Glutamatergic neuron (in vitro differentiated cells): ENCODE data around the gene SNN. TPM values are rescaled to one million over a fixed set of nuclear protein-coding genes. Genes with fewer than 3 reads are reported as not detected.

Experiments
- DNase-seq: peaks from one replicate; pipeline ENCODE4 v3.0.0; 2022
- H3K27ac Mint-ChIP-seq: one replicate; pipeline ENCODE4 v1.8.0; 2020; ENCODE audit warnings: mild to moderate bottlenecking, mixed read lengths, inconsistent platforms; ENCODE audit not compliant: unreplicated experiment
- H3K27me3 Mint-ChIP-seq: one replicate; pipeline ENCODE4 v1.8.0; 2020; ENCODE audit warnings: mild to moderate bottlenecking, moderate library complexity, mixed read lengths, inconsistent platforms; ENCODE audit not compliant: unreplicated experiment
- H3K36me3 Mint-ChIP-seq: one replicate; pipeline ENCODE4 v1.8.0; 2020; ENCODE audit warnings: mild to moderate bottlenecking, mixed read lengths, inconsistent platforms; ENCODE audit not compliant: unreplicated experiment
- H3K4me1 Mint-ChIP-seq: one replicate; pipeline ENCODE4 v1.8.0; 2020; ENCODE audit warnings: mild to moderate bottlenecking, low read depth, mixed read lengths, inconsistent platforms; ENCODE audit not compliant: unreplicated experiment
- H3K4me3 Mint-ChIP-seq: one replicate; pipeline ENCODE4 v1.8.0; 2020; ENCODE audit warnings: mild to moderate bottlenecking, mixed read lengths, inconsistent platforms; ENCODE audit not compliant: unreplicated experiment
- H3K9me3 Mint-ChIP-seq: one replicate; pipeline ENCODE4 v1.8.0; 2020; ENCODE audit warnings: mild to moderate bottlenecking, moderate library complexity, mixed read lengths, inconsistent platforms; ENCODE audit not compliant: unreplicated experiment
- total RNA-seq: library from RNA; stranded (reverse); fragmentation: NEBNext Ultra II Directional; extraction: Animal tissue kit (Norgen Biotek cat#: 25700); gene quantifications from one replicate; pipeline ENCODE4 v1.2.1, GENCODE V29; 2021; ENCODE audit not compliant: unreplicated experiment
- TF ChIP-seq, protein P1 (sequence below): fragments of 200-600 bp; sonication (generic); IDR thresholded peaks from one replicate; pipeline ENCODE4 v1.5.0; 2021; ENCODE audit not compliant: partially characterized antibody, unreplicated experiment

Gene SNN
- total RNA-seq, 1 donor from 2014 or later = 491 TPM

DNA sequence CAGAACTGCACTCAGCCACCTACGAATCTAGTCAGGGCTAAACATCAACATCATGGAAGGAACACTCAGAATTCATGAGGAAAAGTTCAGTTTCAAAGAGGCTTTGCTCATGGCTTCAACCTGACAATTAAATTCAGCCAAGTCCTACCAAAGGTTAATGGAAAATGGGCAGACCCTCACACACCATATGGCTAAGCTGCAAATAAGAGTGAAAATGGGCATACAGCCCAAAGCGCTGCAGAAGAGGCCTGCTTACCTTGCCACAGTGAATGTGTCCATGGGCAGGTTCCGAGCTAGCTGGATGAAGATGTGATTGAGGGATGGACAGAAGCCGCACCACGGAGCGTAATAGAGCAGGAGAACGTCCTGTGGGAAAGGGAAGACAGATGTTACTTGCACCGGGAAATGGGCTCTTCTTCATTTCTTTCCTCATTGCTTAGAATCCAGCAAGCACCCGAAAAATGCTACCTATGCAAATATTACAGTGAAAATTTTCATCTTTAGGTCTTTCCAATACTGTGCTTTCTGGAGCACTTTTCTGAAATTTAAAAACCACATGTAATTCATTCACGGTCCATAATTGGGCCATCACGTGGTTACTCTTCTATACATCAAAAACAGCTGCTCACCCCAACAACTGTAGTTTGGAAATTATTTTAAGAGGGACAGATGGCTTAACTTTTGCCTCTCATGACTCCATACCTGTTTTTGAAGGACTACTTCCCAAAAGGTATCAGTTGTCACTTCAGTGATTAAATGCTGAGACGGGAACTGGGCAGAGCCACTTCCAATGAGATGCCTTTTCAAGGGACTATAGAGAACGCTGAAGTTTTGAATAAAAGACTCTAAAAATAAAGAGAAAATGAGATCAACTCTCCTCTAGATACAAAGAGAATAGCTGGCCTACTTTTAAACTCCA is 19.6 kb downstream of the SNN start:
- Mint-ChIP-seq H3K9me3 (no peaks in the 10 kb centered on the region), H3K27me3 (peaks cover 3% of the 10 kb centered on the region), H3K36me3 (no peaks in the 10 kb centered on the region), H3K4me3 (no peak overlapping the region), H3K4me1 (peaks cover 30% of the 10 kb centered on the region), H3K27ac (no peak overlapping the region)
- DNase-seq = no peak
- TF ChIP-seq, protein P1, sequence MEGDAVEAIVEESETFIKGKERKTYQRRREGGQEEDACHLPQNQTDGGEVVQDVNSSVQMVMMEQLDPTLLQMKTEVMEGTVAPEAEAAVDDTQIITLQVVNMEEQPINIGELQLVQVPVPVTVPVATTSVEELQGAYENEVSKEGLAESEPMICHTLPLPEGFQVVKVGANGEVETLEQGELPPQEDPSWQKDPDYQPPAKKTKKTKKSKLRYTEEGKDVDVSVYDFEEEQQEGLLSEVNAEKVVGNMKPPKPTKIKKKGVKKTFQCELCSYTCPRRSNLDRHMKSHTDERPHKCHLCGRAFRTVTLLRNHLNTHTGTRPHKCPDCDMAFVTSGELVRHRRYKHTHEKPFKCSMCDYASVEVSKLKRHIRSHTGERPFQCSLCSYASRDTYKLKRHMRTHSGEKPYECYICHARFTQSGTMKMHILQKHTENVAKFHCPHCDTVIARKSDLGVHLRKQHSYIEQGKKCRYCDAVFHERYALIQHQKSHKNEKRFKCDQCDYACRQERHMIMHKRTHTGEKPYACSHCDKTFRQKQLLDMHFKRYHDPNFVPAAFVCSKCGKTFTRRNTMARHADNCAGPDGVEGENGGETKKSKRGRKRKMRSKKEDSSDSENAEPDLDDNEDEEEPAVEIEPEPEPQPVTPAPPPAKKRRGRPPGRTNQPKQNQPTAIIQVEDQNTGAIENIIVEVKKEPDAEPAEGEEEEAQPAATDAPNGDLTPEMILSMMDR = no peak

DNA sequence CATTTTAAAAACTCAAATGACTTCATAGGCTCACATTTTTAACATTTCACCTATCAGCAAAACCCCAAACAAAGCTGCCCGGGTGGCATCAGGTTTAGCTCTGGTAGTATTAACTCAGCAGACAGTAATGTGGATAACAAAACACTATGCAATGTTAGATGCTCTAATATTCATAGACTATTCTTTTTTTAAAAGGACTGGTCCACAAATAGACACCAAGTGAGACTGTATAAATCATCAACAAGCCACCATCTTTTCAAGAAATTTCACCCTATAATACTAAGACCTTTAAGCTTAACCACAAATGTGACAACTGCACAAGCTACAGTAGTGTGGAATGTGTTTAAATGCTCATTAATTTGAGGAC is 20.2 kb downstream of the SNN start:
- TF ChIP-seq, protein P1 = no peak
- H3K4me1 Mint-ChIP-seq = peaks cover 27% of the 10 kb centered on the region
- no peak overlapping the region for H3K4me3 Mint-ChIP-seq
- H3K36me3 Mint-ChIP-seq = no peaks in the 10 kb centered on the region
- no peaks in the 10 kb centered on the region for H3K27me3 Mint-ChIP-seq
- H3K9me3 Mint-ChIP-seq = no peaks in the 10 kb centered on the region
- DNase-seq = no peak
- H3K27ac Mint-ChIP-seq = no peak overlapping the region

DNA sequence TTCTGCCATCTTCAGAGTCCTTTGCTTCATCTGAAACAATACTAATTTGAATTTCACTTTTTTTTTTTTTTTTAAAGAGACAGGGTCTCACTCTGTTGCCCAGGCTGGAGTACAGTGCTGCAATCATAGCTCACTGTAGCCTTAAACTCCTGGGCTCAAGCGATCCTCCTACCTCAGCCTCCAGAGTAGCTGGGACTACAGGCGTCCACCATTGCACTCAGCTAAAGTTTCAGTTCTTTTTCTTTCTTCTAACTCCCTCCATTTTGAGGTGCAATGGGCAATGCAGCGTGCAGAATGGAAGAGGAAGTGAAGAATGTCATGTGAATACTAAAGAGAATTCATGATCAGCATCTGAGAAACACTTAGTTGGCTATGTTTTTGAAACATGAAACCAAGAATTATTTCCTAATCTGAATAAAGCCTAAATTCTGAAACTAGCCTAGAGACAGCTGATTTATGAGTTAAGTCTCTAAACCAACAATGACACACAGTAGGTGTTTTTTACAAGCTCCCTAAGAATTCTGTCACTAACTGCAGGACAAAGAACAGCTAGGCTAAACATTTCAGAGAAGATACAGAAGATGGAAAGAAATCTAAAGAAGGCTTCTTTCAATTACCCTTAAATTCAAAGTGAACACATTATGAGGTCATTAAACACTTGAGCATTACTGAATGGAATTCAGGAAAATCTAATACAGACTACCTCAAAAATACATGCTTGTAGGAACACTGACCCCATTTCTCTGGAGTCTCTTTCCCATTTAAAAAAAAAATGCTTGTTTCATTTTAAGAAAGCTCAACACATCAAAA is 21.0 kb downstream of the SNN start:
- Mint-ChIP-seq H3K4me1 (peaks cover 21% of the 10 kb centered on the region), H3K27me3 (no peaks in the 10 kb centered on the region), H3K27ac (no peak overlapping the region), H3K36me3 (no peaks in the 10 kb centered on the region), H3K9me3 (no peaks in the 10 kb centered on the region), H3K4me3 (no peak overlapping the region)
- TF ChIP-seq, protein P1 = no peak
- DNase-seq = no peak

DNA sequence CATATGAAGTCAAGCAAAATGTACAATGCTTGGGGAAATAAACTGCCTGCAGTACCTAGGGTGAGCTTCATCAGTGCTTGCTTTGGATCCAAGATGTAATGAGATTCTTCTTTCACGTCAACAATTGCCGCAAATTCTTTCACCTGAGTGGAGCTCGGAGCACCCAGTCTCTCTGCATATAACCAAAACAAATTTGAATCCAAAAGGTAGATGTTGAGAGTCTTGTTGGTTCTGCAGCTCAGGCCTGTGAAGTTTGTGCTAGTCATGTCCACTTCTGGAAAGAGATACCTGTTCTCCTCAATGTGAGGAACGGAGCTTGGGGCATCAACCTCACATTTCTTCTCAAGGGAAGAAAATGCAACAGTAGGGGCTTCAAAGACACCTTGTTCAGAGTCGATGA is 23.0 kb downstream of the SNN start:
- Mint-ChIP-seq H3K27ac (no peak overlapping the region), H3K4me1 (peaks cover 14% of the 10 kb centered on the region), H3K27me3 (peaks cover 2% of the 10 kb centered on the region), H3K4me3 (no peak overlapping the region), H3K9me3 (peaks cover 3% of the 10 kb centered on the region), H3K36me3 (no peaks in the 10 kb centered on the region)
- no peak for DNase-seq
- TF ChIP-seq, protein P1 = no peak
